Lung (tissue), 12 donors: ENCODE measurements around the gene CD163L1. TPM values are rescaled to one million over a fixed set of nuclear protein-coding genes. Genes with fewer than 3 reads are reported as not detected.

Source experiments
- ATAC-seq: fragments of 200-7000 bp; cut with Tn5 transposase; one replicate; pipeline ENCODE4 v1.9.1; 2020; ENCODE audit warnings: moderate number of reproducible peaks; ENCODE audit not compliant: insufficient read depth, low FRiP score
- DNase-seq, 3 donors: peaks; one replicate each; pipeline ENCODE4 v3.0.0-alpha.2; 2013 to 2017
- H3K27ac ChIP-seq, 2 donors: one replicate each; pipeline ENCODE4 v1.5.1; 2013; ENCODE audit warnings: mild to moderate bottlenecking in 2 of 2, moderate library complexity in 2 of 2, control low read depth in 1 of 2, inconsistent platforms in 1 of 2, low read depth in 1 of 2, low read length in 1 of 2
- H3K27me3 ChIP-seq, 3 donors: one replicate each; pipeline ENCODE4 v1.5.1; 2013; ENCODE audit warnings: low read length in 2 of 3; ENCODE audit not compliant: control insufficient read depth in 3 of 3, insufficient read depth in 3 of 3
- H3K36me3 ChIP-seq, 4 donors: one replicate each; pipeline ENCODE4 v1.5.1; 2013; ENCODE audit warnings: low read length in 4 of 4, mild to moderate bottlenecking in 1 of 4, moderate library complexity in 1 of 4; ENCODE audit not compliant: control insufficient read depth in 4 of 4, insufficient read depth in 4 of 4
- H3K4me1 ChIP-seq, 5 donors: one replicate each; pipeline ENCODE4 v1.5.1; 2013; ENCODE audit warnings: low read length in 5 of 5, mild to moderate bottlenecking in 2 of 5, moderate library complexity in 1 of 5; ENCODE audit not compliant: control insufficient read depth in 5 of 5, insufficient read depth in 5 of 5
- H3K4me3 ChIP-seq: one replicate; pipeline ENCODE4 v1.5.1; 2013; ENCODE audit warnings: mild to moderate bottlenecking, control low read depth, moderate library complexity
- H3K9ac ChIP-seq, 2 donors: one replicate each; pipeline ENCODE4 v1.5.1; 2013; ENCODE audit warnings: low read length in 2 of 2, control low read depth in 1 of 2; ENCODE audit not compliant: insufficient read depth in 1 of 2
- H3K9me3 ChIP-seq, 4 donors: one replicate each; pipeline ENCODE4 v1.5.1; 2013; ENCODE audit warnings: low read length in 3 of 4, mild to moderate bottlenecking in 1 of 4, moderate library complexity in 1 of 4; ENCODE audit not compliant: control insufficient read depth in 4 of 4, insufficient read depth in 3 of 4
- CTCF ChIP-seq: IDR thresholded peaks from 2 replicates; pipeline ENCODE4 v1.5.1; 2012; ENCODE audit warnings: mild to moderate bottlenecking; ENCODE audit errors: control extremely low read depth, extremely low read depth
- WGBS, 2 donors: extraction: QIAGEN DNeasy Blood & Tissue Kit; methylation state at CpG; one replicate each; pipeline ENCODE4 v1.1.7; 2013; 5-methylcytosine and 5-hydroxymethylcytosine counted together
- polyA plus RNA-seq, 2 donors: library from polyadenylated mRNA; stranded (reverse); fragments of 200-250 nt; gene quantifications; one replicate each; pipeline ENCODE4 v1.2.1, GENCODE V29; 2013
- total RNA-seq, 2 donors: library from RNA; depleted of rRNA in 1 of 2; stranded (reverse); fragments of >200 nt in 1 of 2; gene quantifications; one replicate each; pipeline ENCODE4 v1.2.1, GENCODE V29; 2014 to 2021
- donor health status: control.
- donor health status: control.
- donor health status: Bipolar disorder and iron deficiency.
- donor health status: healthy.
- donor health status: DM: yes; HTN: yes; CAD: no.

Gene CD163L1
- total and polyA plus RNA-seq, 4 donors, result 2.1 to 22.0 (median 3.3) TPM

GRCh38 chr12:7310070-7310469 lies 133.9 kb downstream of the CD163L1 start:
- Histone ChIP-seq H3K9me3 (no peaks in the 10 kb centered on the region), H3K36me3 (no peaks in the 10 kb centered on the region), H3K9ac (no peak overlapping the region), H3K27me3 (no peaks in the 10 kb centered on the region), H3K4me3 (no peak overlapping the region), H3K4me1 (no peaks in the 10 kb centered on the region), H3K27ac (no peak overlapping the region)
- ATAC-seq, result no peak
- 93 to 97% methylated on average over 4 of the region's 4 CpGs for WGBS, 2 donors
- TF ChIP-seq CTCF, result no peak
- no peak for DNase-seq

Other genes with a start within 250 kb of the CD163L1 start
- not detected for gene ACSM4, start 140.1 kb downstream of the CD163L1 start, total RNA-seq
- gene ACSM4, start 140.1 kb downstream of the CD163L1 start, polyA plus RNA-seq, result not detected
- 100 to 1,000 TPM in 1 of 2 donors, 10 to 100 TPM in 1; 41.5 to 596 TPM for gene CD163, start 59.6 kb upstream of the CD163L1 start, total RNA-seq
- gene CD163, start 59.6 kb upstream of the CD163L1 start, polyA plus RNA-seq, result 1,000 to 10,000 TPM in 1 of 2 donors, 100 to 1,000 TPM in 1; 101 to 1,601 TPM
- not detected for gene APOBEC1, start 221.8 kb upstream of the CD163L1 start, total RNA-seq
- gene APOBEC1, start 221.8 kb upstream of the CD163L1 start, polyA plus RNA-seq, result not detected